ENCODE results near the gene ZBTB32. TPM values are rescaled to one million over a fixed set of nuclear protein-coding genes. Genes with fewer than 3 reads are reported as not detected.
"Not testable (repeated sequence)": the region's sequence is repeated elsewhere in the genome, so short reads cannot be mapped to it uniquely, and the experiment has no call there.

The ZBTB32 gene
- total RNA-seq, 2 donors from 2014 or later, result 0.32 TPM; not detected in 1

DNA sequence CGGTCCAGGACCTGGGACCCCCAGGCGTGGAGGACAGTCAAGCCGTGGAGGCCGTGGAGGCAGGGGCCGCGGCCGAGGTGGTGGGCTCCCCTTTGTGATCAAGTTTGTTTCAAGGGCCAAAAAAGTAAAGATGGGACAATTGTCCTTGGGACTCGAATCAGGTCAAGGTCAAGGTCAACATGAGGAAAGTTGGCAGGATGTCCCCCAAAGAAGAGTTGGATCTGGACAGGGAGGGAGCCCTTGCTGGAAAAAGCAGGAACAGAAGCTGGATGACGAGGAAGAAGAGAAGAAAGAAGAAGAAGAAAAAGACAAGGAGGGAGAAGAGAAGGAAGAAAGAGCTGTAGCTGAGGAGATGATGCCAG is 15.8 kb downstream of the ZBTB32 start:
- no peaks in the 10 kb centered on the region for H3K9me3 ChIP-seq
- H3K36me3 ChIP-seq, result peaks cover 14% of the 10 kb centered on the region
- intact Hi-C loops (cut with DNase I), result no loop called here
- H3K27ac ChIP-seq, result no peak overlapping the region
- DNase-seq, result no peak
- no peak overlapping the region for H3K4me3 ChIP-seq
- H3K27me3 ChIP-seq, result no peaks in the 10 kb centered on the region
- H3K4me1 ChIP-seq, result peaks cover 18% of the 10 kb centered on the region
- H3K9ac ChIP-seq (ENCODE audit: low read depth in 2 of 2, low read length in 2 of 2), result no peak overlapping the region
- TF ChIP-seq, protein P1, sequence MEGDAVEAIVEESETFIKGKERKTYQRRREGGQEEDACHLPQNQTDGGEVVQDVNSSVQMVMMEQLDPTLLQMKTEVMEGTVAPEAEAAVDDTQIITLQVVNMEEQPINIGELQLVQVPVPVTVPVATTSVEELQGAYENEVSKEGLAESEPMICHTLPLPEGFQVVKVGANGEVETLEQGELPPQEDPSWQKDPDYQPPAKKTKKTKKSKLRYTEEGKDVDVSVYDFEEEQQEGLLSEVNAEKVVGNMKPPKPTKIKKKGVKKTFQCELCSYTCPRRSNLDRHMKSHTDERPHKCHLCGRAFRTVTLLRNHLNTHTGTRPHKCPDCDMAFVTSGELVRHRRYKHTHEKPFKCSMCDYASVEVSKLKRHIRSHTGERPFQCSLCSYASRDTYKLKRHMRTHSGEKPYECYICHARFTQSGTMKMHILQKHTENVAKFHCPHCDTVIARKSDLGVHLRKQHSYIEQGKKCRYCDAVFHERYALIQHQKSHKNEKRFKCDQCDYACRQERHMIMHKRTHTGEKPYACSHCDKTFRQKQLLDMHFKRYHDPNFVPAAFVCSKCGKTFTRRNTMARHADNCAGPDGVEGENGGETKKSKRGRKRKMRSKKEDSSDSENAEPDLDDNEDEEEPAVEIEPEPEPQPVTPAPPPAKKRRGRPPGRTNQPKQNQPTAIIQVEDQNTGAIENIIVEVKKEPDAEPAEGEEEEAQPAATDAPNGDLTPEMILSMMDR (IDR thresholded peaks at IDR 0.05), result no peak

DNA sequence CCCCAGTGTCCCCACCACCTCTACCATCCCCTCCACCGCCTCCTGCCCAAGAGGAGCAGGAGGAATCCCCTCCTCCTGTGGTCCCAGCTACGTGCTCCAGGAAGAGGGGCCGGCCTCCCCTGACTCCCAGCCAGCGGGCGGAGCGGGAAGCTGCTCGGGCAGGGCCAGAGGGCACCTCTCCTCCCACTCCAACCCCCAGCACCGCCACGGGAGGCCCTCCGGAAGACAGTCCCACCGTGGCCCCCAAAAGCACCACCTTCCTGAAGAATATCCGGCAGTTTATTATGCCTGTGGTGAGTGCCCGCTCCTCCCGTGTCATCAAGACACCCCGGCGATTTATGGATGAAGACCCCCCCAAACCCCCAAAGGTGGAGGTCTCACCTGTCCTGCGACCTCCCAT is 16.3 kb downstream of the ZBTB32 start:
- H3K36me3 ChIP-seq, result peaks cover 19% of the 10 kb centered on the region

DNA sequence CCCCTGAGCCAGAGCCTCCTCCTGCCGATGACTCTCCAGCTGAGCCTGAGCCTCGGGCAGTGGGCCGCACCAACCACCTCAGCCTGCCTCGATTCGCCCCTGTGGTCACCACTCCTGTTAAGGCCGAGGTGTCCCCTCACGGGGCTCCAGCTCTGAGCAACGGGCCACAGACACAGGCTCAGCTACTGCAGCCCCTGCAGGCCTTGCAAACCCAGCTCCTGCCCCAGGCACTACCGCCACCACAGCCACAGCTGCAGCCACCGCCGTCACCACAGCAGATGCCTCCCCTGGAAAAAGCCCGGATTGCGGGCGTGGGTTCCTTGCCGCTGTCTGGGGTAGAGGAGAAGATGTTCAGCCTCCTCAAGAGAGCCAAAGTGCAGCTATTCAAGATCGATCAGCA is 17.0 kb downstream of the ZBTB32 start:
- no peak overlapping the region for H3K4me3 ChIP-seq
- H3K27ac ChIP-seq, result no peak overlapping the region
- intact Hi-C loops (cut with DNase I), result no loop called here
- H3K9ac ChIP-seq (ENCODE audit: low read depth in 2 of 2, low read length in 2 of 2), result no peak overlapping the region
- no peak for DNase-seq
- no peaks in the 10 kb centered on the region for H3K27me3 ChIP-seq
- H3K4me1 ChIP-seq, result peaks cover 10% of the 10 kb centered on the region
- TF ChIP-seq, protein P1 (IDR thresholded peaks at IDR 0.05), result no peak
- H3K9me3 ChIP-seq, result no peaks in the 10 kb centered on the region
- H3K36me3 ChIP-seq, result peaks cover 27% of the 10 kb centered on the region

More for the DNA sequence above, 16.3 kb downstream of the ZBTB32 start:
- DNase-seq, result no peak
- intact Hi-C loops (cut with DNase I), result no loop called here
- Histone ChIP-seq H3K27me3 (no peaks in the 10 kb centered on the region), H3K9ac (ENCODE audit: low read depth in 2 of 2, low read length in 2 of 2) (no peak overlapping the region), H3K4me3 (no peak overlapping the region), H3K9me3 (no peaks in the 10 kb centered on the region), H3K27ac (no peak overlapping the region), H3K4me1 (peaks cover 14% of the 10 kb centered on the region)
- TF ChIP-seq, protein P1 (IDR thresholded peaks at IDR 0.05), result no peak

DNA sequence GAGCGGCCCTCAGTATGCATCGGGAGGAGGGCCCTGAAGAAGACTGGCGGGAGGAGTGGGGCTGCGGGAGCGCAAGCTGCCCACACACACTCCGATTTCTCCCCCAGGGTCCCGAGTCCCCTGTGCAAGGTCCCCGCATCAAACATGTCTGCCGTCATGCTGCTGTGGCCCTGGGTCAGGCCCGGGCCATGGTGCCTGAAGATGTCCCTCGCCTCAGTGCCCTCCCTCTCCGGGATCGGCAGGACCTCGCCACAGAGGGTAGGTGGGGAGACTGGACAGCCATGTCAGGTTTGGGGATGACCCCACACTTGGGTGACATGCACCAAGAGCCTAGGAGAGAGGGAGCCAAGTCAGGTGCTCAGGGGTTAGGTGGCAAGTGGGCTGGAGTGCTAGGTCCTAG is 18.1 kb downstream of the ZBTB32 start:
- intact Hi-C loops (cut with DNase I), result no loop called here
- peaks cover 10% of the 10 kb centered on the region for H3K4me1 ChIP-seq
- peaks cover 34% of the 10 kb centered on the region for H3K36me3 ChIP-seq
- no peak overlapping the region for H3K4me3 ChIP-seq
- no peak for DNase-seq
- no peaks in the 10 kb centered on the region for H3K9me3 ChIP-seq
- TF ChIP-seq, protein P1 (IDR thresholded peaks at IDR 0.05), result no peak
- H3K9ac ChIP-seq (ENCODE audit: low read depth in 2 of 2, low read length in 2 of 2), result no peak overlapping the region
- no peak overlapping the region for H3K27ac ChIP-seq
- H3K27me3 ChIP-seq, result no peaks in the 10 kb centered on the region

DNA sequence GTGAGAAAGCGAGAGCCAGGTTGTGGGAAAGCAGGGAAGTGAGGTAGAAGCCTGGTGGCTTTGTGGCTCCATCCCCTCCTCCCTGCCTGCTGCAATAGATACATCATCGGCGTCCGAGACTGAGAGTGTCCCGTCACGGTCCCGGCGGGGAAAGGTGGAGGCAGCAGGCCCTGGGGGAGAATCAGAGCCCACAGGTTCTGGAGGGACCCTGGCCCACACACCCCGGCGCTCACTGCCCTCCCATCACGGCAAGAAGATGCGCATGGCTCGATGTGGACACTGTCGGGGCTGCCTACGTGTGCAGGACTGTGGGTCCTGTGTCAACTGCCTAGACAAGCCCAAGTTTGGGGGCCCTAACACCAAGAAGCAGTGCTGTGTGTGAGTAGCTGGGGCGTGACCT is 18.5 kb downstream of the ZBTB32 start:
- no peak for DNase-seq
- H3K27ac ChIP-seq, result no peak overlapping the region
- peaks cover 10% of the 10 kb centered on the region for H3K4me1 ChIP-seq
- H3K36me3 ChIP-seq, result peaks cover 38% of the 10 kb centered on the region
- no peak overlapping the region for H3K9ac ChIP-seq (ENCODE audit: low read depth in 2 of 2, low read length in 2 of 2)
- H3K4me3 ChIP-seq, result no peak overlapping the region
- TF ChIP-seq, protein P1 (IDR thresholded peaks at IDR 0.05), result no peak
- no peaks in the 10 kb centered on the region for H3K27me3 ChIP-seq
- intact Hi-C loops (cut with DNase I), result no loop called here
- no peaks in the 10 kb centered on the region for H3K9me3 ChIP-seq

DNA sequence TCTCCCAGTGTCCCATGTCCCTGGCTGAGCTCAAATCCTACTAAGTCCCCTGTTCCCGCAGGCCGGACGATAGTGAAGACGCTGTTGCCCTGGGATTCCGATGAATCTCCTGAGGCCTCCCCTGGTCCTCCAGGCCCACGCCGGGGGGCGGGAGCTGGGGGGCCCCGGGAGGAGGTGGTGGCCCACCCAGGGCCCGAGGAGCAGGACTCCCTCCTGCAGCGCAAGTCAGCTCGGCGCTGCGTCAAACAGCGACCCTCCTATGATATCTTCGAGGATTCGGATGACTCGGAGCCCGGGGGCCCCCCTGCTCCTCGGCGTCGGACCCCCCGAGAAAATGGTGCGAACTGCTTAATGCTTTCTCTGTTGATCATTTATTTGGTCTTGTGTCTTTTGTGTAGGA is 19.3 kb downstream of the ZBTB32 start:
- Histone ChIP-seq H3K4me1 (peaks cover 10% of the 10 kb centered on the region), H3K27ac (no peak overlapping the region), H3K27me3 (no peaks in the 10 kb centered on the region), H3K4me3 (no peak overlapping the region), H3K9me3 (no peaks in the 10 kb centered on the region), H3K9ac (ENCODE audit: low read depth in 2 of 2, low read length in 2 of 2) (no peak overlapping the region), H3K36me3 (peaks cover 39% of the 10 kb centered on the region)
- TF ChIP-seq, protein P1 (IDR thresholded peaks at IDR 0.05), result no peak
- no peak for DNase-seq
- intact Hi-C loops (cut with DNase I), result no loop called here

DNA sequence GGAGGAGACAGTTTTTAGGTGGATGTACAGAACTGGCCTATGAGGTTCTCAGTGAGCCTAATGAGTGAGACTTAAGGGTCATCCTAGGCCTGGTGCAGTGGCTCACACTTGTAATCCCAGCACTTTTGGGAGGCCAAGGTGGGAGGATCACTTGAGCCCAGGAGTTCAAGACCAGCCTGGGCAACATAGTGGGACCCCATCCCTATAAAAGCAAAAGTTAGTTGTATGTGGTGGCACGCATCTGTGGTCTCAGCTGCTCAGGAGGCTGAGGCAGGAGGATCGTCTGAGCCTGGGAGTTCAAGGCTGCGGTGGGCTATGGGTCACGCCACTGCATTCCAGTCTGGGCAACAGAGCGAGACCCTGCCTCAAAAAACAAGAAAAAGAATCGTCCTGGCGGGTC is 19.8 kb downstream of the ZBTB32 start:
- peaks cover 43% of the 10 kb centered on the region for H3K36me3 ChIP-seq
- H3K4me3 ChIP-seq; DNase-seq; H3K27ac ChIP-seq; intact Hi-C loops (cut with DNase I); H3K4me1 ChIP-seq; H3K9ac ChIP-seq (ENCODE audit: low read depth in 2 of 2, low read length in 2 of 2); H3K27me3 ChIP-seq; H3K9me3 ChIP-seq: not testable (repeated sequence)
